ENCODE results near the gene VPS54. TPM values are rescaled to one million over a fixed set of nuclear protein-coding genes. Genes with fewer than 3 reads are reported as not detected.
"Not testable (repeated sequence)": the region's sequence is repeated elsewhere in the genome, so short reads cannot be mapped to it uniquely, and the experiment has no call there.

The VPS54 gene
- total RNA-seq, 2 donors from 2014 or later, result 17.8 to 22.8 TPM

GRCh38 chr2:63962186-63962585 lies 57.0 kb downstream of the VPS54 start:
- DNase-seq (no peak), ATAC-seq (no peak)
- H3K9me3 ChIP-seq, result no peaks in the 10 kb centered on the region
- 19 to 29% methylated on average over 3 of the region's 3 CpGs for WGBS, 2 donors
- no peaks in the 10 kb centered on the region for H3K27me3 ChIP-seq
- no peaks in the 10 kb centered on the region for H3K4me1 ChIP-seq
- TF ChIP-seq, protein P1, sequence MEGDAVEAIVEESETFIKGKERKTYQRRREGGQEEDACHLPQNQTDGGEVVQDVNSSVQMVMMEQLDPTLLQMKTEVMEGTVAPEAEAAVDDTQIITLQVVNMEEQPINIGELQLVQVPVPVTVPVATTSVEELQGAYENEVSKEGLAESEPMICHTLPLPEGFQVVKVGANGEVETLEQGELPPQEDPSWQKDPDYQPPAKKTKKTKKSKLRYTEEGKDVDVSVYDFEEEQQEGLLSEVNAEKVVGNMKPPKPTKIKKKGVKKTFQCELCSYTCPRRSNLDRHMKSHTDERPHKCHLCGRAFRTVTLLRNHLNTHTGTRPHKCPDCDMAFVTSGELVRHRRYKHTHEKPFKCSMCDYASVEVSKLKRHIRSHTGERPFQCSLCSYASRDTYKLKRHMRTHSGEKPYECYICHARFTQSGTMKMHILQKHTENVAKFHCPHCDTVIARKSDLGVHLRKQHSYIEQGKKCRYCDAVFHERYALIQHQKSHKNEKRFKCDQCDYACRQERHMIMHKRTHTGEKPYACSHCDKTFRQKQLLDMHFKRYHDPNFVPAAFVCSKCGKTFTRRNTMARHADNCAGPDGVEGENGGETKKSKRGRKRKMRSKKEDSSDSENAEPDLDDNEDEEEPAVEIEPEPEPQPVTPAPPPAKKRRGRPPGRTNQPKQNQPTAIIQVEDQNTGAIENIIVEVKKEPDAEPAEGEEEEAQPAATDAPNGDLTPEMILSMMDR (IDR thresholded peaks at IDR 0.05), result no peak
- no peak for TF ChIP-seq POLR2A (IDR thresholded peaks at IDR 0.05)
- H3K27ac ChIP-seq, result no peak overlapping the region
- intact Hi-C loops (cut with DNase I), result no loop called here
- no peak overlapping the region for H3K4me3 ChIP-seq
- H3K36me3 ChIP-seq (replicated peaks in 1 of 2; ENCODE audit: insufficient read depth in 1 of 2, low read depth in 2 of 2), result peaks cover 0 to 6% of the 10 kb centered on the region in 2 donors

GRCh38 chr2:63950414-63950813 lies 68.8 kb downstream of the VPS54 start:
- H3K27ac ChIP-seq, result no peak overlapping the region
- H3K36me3 ChIP-seq (replicated peaks in 1 of 2; ENCODE audit: insufficient read depth in 1 of 2, low read depth in 2 of 2), result peaks cover 0 to 4% of the 10 kb centered on the region in 2 donors
- H3K9me3 ChIP-seq, result no peaks in the 10 kb centered on the region
- intact Hi-C loops (cut with DNase I), result no loop called here
- TF ChIP-seq, protein P1 (IDR thresholded peaks at IDR 0.05), result no peak
- no peak for TF ChIP-seq POLR2A (IDR thresholded peaks at IDR 0.05)
- H3K4me1 ChIP-seq, result no peaks in the 10 kb centered on the region
- DNase-seq (no peak), ATAC-seq (no peak)
- H3K27me3 ChIP-seq, result no peaks in the 10 kb centered on the region
- no peak overlapping the region for H3K4me3 ChIP-seq

- Histone ChIP-seq H3K27ac (no peak overlapping the region), H3K27me3 (no peaks in the 10 kb centered on the region), H3K4me1 (no peaks in the 10 kb centered on the region), H3K9me3 (no peaks in the 10 kb centered on the region), H3K4me3 (no peak overlapping the region), H3K36me3 (replicated peaks in 1 of 2; ENCODE audit: insufficient read depth in 1 of 2, low read depth in 2 of 2) (peaks cover 0 to 11% of the 10 kb centered on the region in 2 donors)
- intact Hi-C loops (cut with DNase I), result no loop called here
- ATAC-seq (no peak), DNase-seq (no peak)
- 97 to 100% methylated on average over 1 of the region's 1 CpG for WGBS, 2 donors
- TF ChIP-seq, protein P1 (IDR thresholded peaks at IDR 0.05), result no peak
These were observed 76.4 kb downstream of the VPS54 start for GRCh38 chr2:63942788-63943187.

- H3K27ac ChIP-seq; H3K4me3 ChIP-seq; H3K9me3 ChIP-seq; H3K4me1 ChIP-seq; H3K36me3 ChIP-seq (replicated peaks in 1 of 2; ENCODE audit: insufficient read depth in 1 of 2, low read depth in 2 of 2); ATAC-seq; H3K27me3 ChIP-seq; intact Hi-C loops (cut with DNase I); DNase-seq: not testable (repeated sequence)
- WGBS, 2 donors, result 96 to 98% methylated on average over 4 of the region's 4 CpGs
These were observed 87.1 kb downstream of the VPS54 start for GRCh38 chr2:63932104-63932503.

- peaks cover 0 to 6% of the 10 kb centered on the region in 2 donors for H3K36me3 ChIP-seq (replicated peaks in 1 of 2; ENCODE audit: insufficient read depth in 1 of 2, low read depth in 2 of 2)
- no peaks in the 10 kb centered on the region for H3K9me3 ChIP-seq
- no peak for ATAC-seq
- no peak for TF ChIP-seq POLR2A (IDR thresholded peaks at IDR 0.05)
- TF ChIP-seq, protein P1 (IDR thresholded peaks at IDR 0.05), result no peak
- no peak overlapping the region for H3K4me3 ChIP-seq
- intact Hi-C loops (cut with DNase I), result no loop called here
- 90 to 96% methylated on average over 4 to 7 of the region's 7 CpGs for WGBS, 2 donors
- no peak for DNase-seq
- H3K27me3 ChIP-seq, result no peaks in the 10 kb centered on the region
- no peaks in the 10 kb centered on the region for H3K4me1 ChIP-seq
- no peak overlapping the region for H3K27ac ChIP-seq
These were observed 92.4 kb downstream of the VPS54 start for GRCh38 chr2:63926815-63927214.
